ENCODE data around the gene WDR59. TPM values are rescaled to one million over a fixed set of nuclear protein-coding genes. Genes with fewer than 3 reads are reported as not detected.
A peak's percentile ranks its signal among the peaks of the same experiment; 100 is the strongest.

The WDR59 gene
- total and polyA plus RNA-seq, 7 donors, result 6.2 to 40.7 (median 20.3) TPM

GRCh38 chr16:75023009-75023408 lies 38.1 kb upstream of the WDR59 start:
- no peak for DNase-seq
- WGBS, 2 donors, result 97 to 98% methylated on average over 2 of the region's 2 CpGs
- TF ChIP-seq CTCF (IDR thresholded peaks at IDR 0.05) (no peak), POLR2A (IDR thresholded peaks at IDR 0.05) (no peak), POLR2AphosphoS5 (IDR thresholded peaks at IDR 0.05) (no peak)
- no peaks in the 10 kb centered on the region for H3K36me3 ChIP-seq
- no peaks in the 10 kb centered on the region for H3K27me3 ChIP-seq
- no peak overlapping the region for H3K27ac ChIP-seq
- H3K4me3 ChIP-seq, result no peak overlapping the region
- peaks cover 0 to 47% (median 24%) of the 10 kb centered on the region in 4 donors for H3K4me1 ChIP-seq
- H3K9me3 ChIP-seq, result peaks cover 0 to 2% (median 0%) of the 10 kb centered on the region in 4 donors
- intact Hi-C loops (cut with DNase I), result no loop called here

GRCh38 chr16:75022567-75022966 lies 37.6 kb upstream of the WDR59 start:
- no peak overlapping the region for H3K27ac ChIP-seq
- no peaks in the 10 kb centered on the region for H3K36me3 ChIP-seq
- no peak for TF ChIP-seq CTCF (IDR thresholded peaks at IDR 0.05)
- no peak for TF ChIP-seq EP300 (IDR thresholded peaks at IDR 0.05)
- no peak for TF ChIP-seq POLR2AphosphoS5 (IDR thresholded peaks at IDR 0.05)
- no peak for TF ChIP-seq POLR2A (IDR thresholded peaks at IDR 0.05)
- peaks cover 0 to 2% (median 0%) of the 10 kb centered on the region in 4 donors for H3K9me3 ChIP-seq
- no peak overlapping the region for H3K4me3 ChIP-seq
- 95 to 97% methylated on average over 4 of the region's 4 CpGs for WGBS, 2 donors
- no peaks in the 10 kb centered on the region for H3K27me3 ChIP-seq
- DNase-seq, result no peak
- H3K4me1 ChIP-seq, result peaks cover 0 to 47% (median 28%) of the 10 kb centered on the region in 4 donors
- intact Hi-C loops (cut with DNase I), result no loop called here

- TF ChIP-seq POLR2A (IDR thresholded peaks at IDR 0.05) (no peak), CTCF (IDR thresholded peaks at IDR 0.05) (no peak), POLR2AphosphoS5 (IDR thresholded peaks at IDR 0.05) (no peak), EP300 (IDR thresholded peaks at IDR 0.05) (no peak)
- Histone ChIP-seq H3K36me3 (no peaks in the 10 kb centered on the region), H3K27me3 (no peaks in the 10 kb centered on the region), H3K9me3 (peaks cover 0 to 2% (median 0%) of the 10 kb centered on the region in 4 donors), H3K4me3 (no peak overlapping the region), H3K4me1 (peaks cover 0 to 48% (median 29%) of the 10 kb centered on the region in 4 donors), H3K27ac (no peak overlapping the region)
- DNase-seq, result no peak
- WGBS, 2 donors, result 98% methylated on average over 1 of the region's 1 CpG
- intact Hi-C loops (cut with DNase I), result no loop called here
Measured at GRCh38 chr16:75021410-75021809, 36.5 kb upstream of the WDR59 start.

- DNase-seq, result no peak
- intact Hi-C loops (cut with DNase I), result no loop called here
- TF ChIP-seq EP300 (IDR thresholded peaks at IDR 0.05) (no peak), CTCF (IDR thresholded peaks at IDR 0.05) (no peak), POLR2AphosphoS5 (IDR thresholded peaks at IDR 0.05) (no peak), POLR2A (IDR thresholded peaks at IDR 0.05) (no peak)
- Histone ChIP-seq H3K9me3 (peaks cover 0 to 2% (median 0%) of the 10 kb centered on the region in 4 donors), H3K4me1 (peaks cover 0 to 38% (median 16%) of the 10 kb centered on the region in 4 donors), H3K4me3 (no peak overlapping the region), H3K27ac (no peak overlapping the region), H3K36me3 (no peaks in the 10 kb centered on the region), H3K27me3 (no peaks in the 10 kb centered on the region)
- 96 to 97% methylated on average over 7 of the region's 7 CpGs for WGBS, 2 donors
Measured at GRCh38 chr16:75019586-75019985, 34.7 kb upstream of the WDR59 start.

GRCh38 chr16:75019007-75019406 lies 34.1 kb upstream of the WDR59 start:
- Histone ChIP-seq H3K36me3 (no peaks in the 10 kb centered on the region), H3K27me3 (no peaks in the 10 kb centered on the region), H3K27ac (peak overlapping the region in 1 of 4 donors; percentile 43), H3K9me3 (peaks cover 0 to 2% (median 0%) of the 10 kb centered on the region in 4 donors), H3K4me3 (no peak overlapping the region), H3K4me1 (peaks cover 0 to 35% (median 16%) of the 10 kb centered on the region in 4 donors)
- TF ChIP-seq POLR2A (IDR thresholded peaks at IDR 0.05), result no peak
- no peak for TF ChIP-seq POLR2AphosphoS5 (IDR thresholded peaks at IDR 0.05)
- no peak for TF ChIP-seq CTCF (IDR thresholded peaks at IDR 0.05)
- no peak for TF ChIP-seq EP300 (IDR thresholded peaks at IDR 0.05)
- WGBS, 2 donors, result 88 to 91% methylated on average over 8 of the region's 8 CpGs
- intact Hi-C loops (cut with DNase I), result no loop called here
- DNase-seq, result no peak
